IMR-90 (cell line): ENCODE data around the gene C1QTNF12. TPM values are rescaled to one million over a fixed set of nuclear protein-coding genes. Genes with fewer than 3 reads are reported as not detected.
A peak's percentile ranks its signal among the peaks of the same experiment; 100 is the strongest.

Experiments
- ATAC-seq: fragments of 200-7000 bp; cut with Tn5 transposase; 2 replicates; pipeline ENCODE4 v1.9.1; 2020; ENCODE audit warnings: low read depth, mild to moderate bottlenecking, moderate library complexity
- BruUV-seq: library from RNA; stranded (reverse); fragments of 400-500 nt; replicated peaks from 2 replicates; lab custom pipeline; 2021; lab: Mats Ljungman, UMichigan
- CTCF ChIA-PET: fragments of 300-600 bp; formaldehyde crosslinking; extraction: SDS; loops from one replicate; lab custom pipeline; 2021; ENCODE audit warnings: antibody characterized with exemption; lab: Yijun Ruan, JAX
- POLR2A ChIA-PET: fragments of 300-600 bp; sonication (Branson Sonifier 250); formaldehyde crosslinking; loops from one replicate; lab custom pipeline; 2022; ENCODE audit warnings: antibody characterized with exemption; ENCODE audit not compliant: unreplicated experiment; lab: Charles Lee
- DNase-seq: peaks from one replicate; pipeline ENCODE4 v3.0.0; 2013
- H2AFZ ChIP-seq: replicated peaks from 2 replicates; pipeline ENCODE3; 2013; ENCODE audit warnings: low read length, mild to moderate bottlenecking; ENCODE audit not compliant: poor library complexity
- H2AK5ac ChIP-seq: 2 replicates; pipeline ENCODE4 v1.6.1; 2013; ENCODE audit warnings: low read depth, low read length, inconsistent platforms
- H2AK9ac ChIP-seq: replicated peaks from 2 replicates; pipeline ENCODE3; 2013; ENCODE audit warnings: mild to moderate bottlenecking, low read depth, low read length, moderate library complexity; ENCODE audit not compliant: poor library complexity
- H2BK120ac ChIP-seq: 2 replicates; pipeline ENCODE4 v1.6.1; 2013; ENCODE audit warnings: low read depth, low read length, inconsistent platforms
- H2BK15ac ChIP-seq: 3 replicates; pipeline ENCODE4 v1.6.1; 2013; ENCODE audit warnings: low read depth, low read length, inconsistent platforms
- H2BK20ac ChIP-seq: 2 replicates; pipeline ENCODE4 v1.6.1; 2013; ENCODE audit warnings: low read depth, mild to moderate bottlenecking, inconsistent platforms, low read length, moderate library complexity
- H2BK5ac ChIP-seq: 2 replicates; pipeline ENCODE4 v1.6.1; 2013; ENCODE audit warnings: mild to moderate bottlenecking, low read depth, low read length, inconsistent platforms; ENCODE audit not compliant: poor library complexity, severe bottlenecking
- H3K14ac ChIP-seq: replicated peaks from 2 replicates; pipeline ENCODE4 v1.6.1; 2013; ENCODE audit warnings: low read depth, low read length, inconsistent platforms
- H3K18ac ChIP-seq: 2 replicates; pipeline ENCODE4 v1.6.1; 2013; ENCODE audit warnings: low read depth, low read length, control low read depth
- H3K23ac ChIP-seq: 2 replicates; pipeline ENCODE4 v1.6.1; 2013; ENCODE audit warnings: low read depth, low read length, inconsistent platforms
- H3K27ac ChIP-seq: 2 replicates; pipeline ENCODE4 v1.5.1; 2013; ENCODE audit warnings: mild to moderate bottlenecking, control low read depth, low read length; ENCODE audit not compliant: insufficient read depth
- H3K27me3 ChIP-seq: 2 replicates; pipeline ENCODE4 v1.6.1; 2013; ENCODE audit warnings: low read length; ENCODE audit not compliant: control insufficient read depth, insufficient read depth
- H3K36me3 ChIP-seq: 2 replicates; pipeline ENCODE4 v1.6.1; 2013; ENCODE audit warnings: low read length, mixed read lengths; ENCODE audit not compliant: control insufficient read depth, insufficient read depth
- H3K4ac ChIP-seq: 2 replicates; pipeline ENCODE4 v1.6.1; 2013; ENCODE audit warnings: low read depth, low read length, inconsistent platforms
- H3K4me1 ChIP-seq: 2 replicates; pipeline ENCODE4 v1.6.1; 2013; ENCODE audit warnings: low read length, mixed read lengths; ENCODE audit not compliant: control insufficient read depth, insufficient read depth
- H3K4me2 ChIP-seq: 2 replicates; pipeline ENCODE4 v1.6.1; 2013; ENCODE audit warnings: low read depth, mild to moderate bottlenecking, control low read depth, low read length, moderate library complexity
- H3K4me3 ChIP-seq: 2 replicates; pipeline ENCODE4 v1.5.1; 2013; ENCODE audit warnings: low read depth, mild to moderate bottlenecking, control low read depth, low read length, moderate library complexity; ENCODE audit not compliant: insufficient read depth
- H3K56ac ChIP-seq: 2 replicates; pipeline ENCODE4 v1.6.1; 2013; ENCODE audit warnings: low read length, inconsistent platforms; ENCODE audit not compliant: insufficient read depth; ENCODE audit errors: extremely low read depth
- H3K79me1 ChIP-seq, 2 experiments: 2 replicates each; pipeline ENCODE4 v1.6.1; 2013; ENCODE audit warnings: low read length in 2 of 2, inconsistent platforms in 1 of 2, low read depth in 1 of 2
- H3K9ac ChIP-seq: 2 replicates; pipeline ENCODE4 v1.6.1; 2013; ENCODE audit warnings: low read depth, low read length, control low read depth
- H3K9me1 ChIP-seq: 2 replicates; pipeline ENCODE4 v1.6.1; 2013; ENCODE audit warnings: low read length, inconsistent platforms; ENCODE audit not compliant: insufficient read depth
- H3K9me3 ChIP-seq: 2 replicates; pipeline ENCODE4 v1.6.1; 2013; ENCODE audit warnings: low read length; ENCODE audit not compliant: control insufficient read depth, insufficient read depth
- H4K20me1 ChIP-seq: 2 replicates; pipeline ENCODE4 v1.6.1; 2013; ENCODE audit warnings: low read length, inconsistent platforms; ENCODE audit not compliant: insufficient read depth
- H4K5ac ChIP-seq: 2 replicates; pipeline ENCODE4 v1.6.1; 2013; ENCODE audit warnings: mild to moderate bottlenecking, low read depth, low read length, control low read depth
- H4K8ac ChIP-seq, 2 experiments: 2 replicates each; pipeline ENCODE4 v1.6.1; 2013; ENCODE audit warnings: low read depth in 2 of 2, low read length in 2 of 2, control low read depth in 1 of 2, inconsistent platforms in 1 of 2
- H4K91ac ChIP-seq: 2 replicates; pipeline ENCODE4 v1.6.1; 2013; ENCODE audit warnings: low read depth, low read length, inconsistent platforms; ENCODE audit not compliant: insufficient read depth
- BHLHE40 ChIP-seq: fragments of 150-350 bp; IDR thresholded peaks from 2 replicates; pipeline ENCODE4 v1.6.1; 2016; ENCODE audit warnings: mild to moderate bottlenecking, low read depth, low read length
- CHD1 ChIP-seq: IDR thresholded peaks from 2 replicates; pipeline ENCODE4 v1.6.1; 2012; ENCODE audit warnings: low read depth, low read length, improper control_type of control experiment
- MXI1 ChIP-seq: IDR thresholded peaks from 2 replicates; pipeline ENCODE4 v1.6.1; 2012; ENCODE audit warnings: low read depth, mild to moderate bottlenecking, low read length, moderate library complexity, borderline replicate concordance
- RAD21 ChIP-seq: IDR thresholded peaks from 2 replicates; pipeline ENCODE4 v1.6.1; 2012; ENCODE audit warnings: low read length, improper control_type of control experiment
- SMC3 ChIP-seq: fragments of 150-350 bp; IDR thresholded peaks from 2 replicates; pipeline ENCODE4 v1.6.1; 2016; ENCODE audit warnings: low read depth, mild to moderate bottlenecking, antibody characterized with exemption, low read length, moderate library complexity
- WGBS, 2 experiments: methylation state at CpG; one replicate each; pipeline versions ENCODE4 v1.1.5 to v1.1.7; 2013; ENCODE audit warnings: missing lambda C conversion rate in 2 of 2; ENCODE audit not compliant: insufficient read length in 1 of 2; ENCODE audit errors: extremely low coverage in 2 of 2; 5-methylcytosine and 5-hydroxymethylcytosine counted together
- dilution Hi-C: fragments of 300-500 bp; cut with HindIII; formaldehyde crosslinking; loops from one replicate; pipeline ENCODE4 v1.14.3; 2018; ENCODE audit warnings: low sequenced_read_pairs; ENCODE audit not compliant: unreplicated experiment
- in situ Hi-C: fragments of 300-500 bp; cut with MboI; formaldehyde crosslinking; loops from 3 replicates; pipeline ENCODE4 v1.14.3; 2019; ENCODE audit warnings: low sequenced_read_pairs, inconsistent platforms, mixed read lengths
- intact Hi-C: fragments of 100-400 bp; cut with micrococcal nuclease; formaldehyde crosslinking; loops from 2 replicates; pipeline ENCODE4 v1.10.0; 2022
- polyA plus RNA-seq, 3 experiments: library from polyadenylated mRNA; depleted of rRNA; stranded (reverse); fragments of >200 nt; gene quantifications; 2 replicates each; pipeline ENCODE4 v1.2.3, GENCODE V29; 2012; ENCODE audit warnings: low replicate concordance in 1 of 3
- total RNA-seq: library from RNA; depleted of rRNA; stranded (reverse); fragments of >200 nt; gene quantifications from 2 replicates; pipeline ENCODE4 v1.2.3, GENCODE V29; 2012
- TF ChIP-seq, protein P1 (sequence below): conservative IDR thresholded peaks from 2 replicates; pipeline ENCODE4 v1.5.1; 2012; ENCODE audit warnings: mild to moderate bottlenecking, low read depth, low read length, improper control_type of control experiment
- TF ChIP-seq, protein P2 (sequence below): fragments of 150-350 bp; IDR thresholded peaks from 2 replicates; pipeline ENCODE4 v1.6.1; 2016; ENCODE audit warnings: low read depth, mild to moderate bottlenecking, low read length, moderate library complexity, borderline replicate concordance

The C1QTNF12 gene
- total and polyA plus RNA-seq, 2 of the 4 experiments (the other 2 are of a cell fraction): 0.36 to 1.1 TPM

DNA sequence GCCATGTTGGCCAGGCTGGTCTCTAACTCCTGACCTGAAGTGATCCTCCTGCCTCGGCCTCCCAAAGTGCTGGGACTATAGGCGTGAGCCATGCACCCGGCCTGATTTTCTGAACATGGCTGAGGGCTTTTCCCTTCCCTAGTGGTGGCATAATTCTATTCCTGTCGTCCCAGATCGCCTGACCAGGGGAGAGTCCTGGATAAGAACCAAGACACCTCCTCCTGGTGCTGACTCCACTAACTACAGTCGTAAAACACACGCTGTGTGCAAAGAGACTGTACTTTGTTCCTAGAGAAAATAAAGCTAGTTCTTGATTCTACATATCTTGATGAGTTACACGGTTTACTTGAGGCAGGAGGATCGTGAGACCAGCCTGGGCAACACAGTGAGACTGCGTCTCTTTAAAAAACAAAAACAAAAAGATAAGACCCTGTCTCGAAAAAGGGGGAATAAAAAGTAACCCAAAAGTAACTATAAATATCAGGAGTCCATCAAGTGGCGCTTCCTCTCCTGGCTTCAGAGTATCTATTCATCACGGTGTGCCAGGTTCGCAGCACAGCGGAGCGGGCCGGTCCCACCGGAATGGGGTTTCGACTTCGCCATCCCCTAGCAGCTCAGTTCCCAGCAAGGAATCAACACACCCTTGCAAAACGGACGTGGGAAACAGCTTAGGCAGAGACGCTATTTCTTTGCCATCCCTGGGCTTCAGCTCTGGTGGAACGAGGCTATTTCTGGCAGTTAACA is 15.7 kb downstream of the C1QTNF12 start:
- dilution Hi-C loops: no loop called here
- peak; percentile 2; the same call in 1 of the 2 replicates for ATAC-seq

More for the DNA sequence above, 15.7 kb downstream of the C1QTNF12 start:
- peak overlapping the region; percentile 77 for H2AK5ac ChIP-seq
- peak overlapping the region; percentile 86 for H3K4ac ChIP-seq
- ChIA-PET POLR2A (no interaction called here), CTCF (interaction anchor here (0.7 to 2.3 kb wide), 3 partner anchors 34 to 110 kb away, joined by 3 to 11 read pairs (median 3); no protein-coding TSS in a partner anchor)
- peak overlapping the region; percentile 9 for H2BK120ac ChIP-seq
- peak; percentile 77 for DNase-seq
- in situ Hi-C loops (no loop called here), intact Hi-C loops (loop anchor here (1.0 to 5.0 kb wide), 2 partner anchors 109 to 249 kb away; partner anchors contain the start of gene PERM1)
- peak overlapping the region; percentile 74 for H4K91ac ChIP-seq
- no peak overlapping the region; the same call in 2 of the 3 replicates for H2BK15ac ChIP-seq
- H3K79me1 ChIP-seq: peaks cover 12 to 76% of the 10 kb centered on the region in 2 experiments; a peak in 3 of 4 replicates
- peak overlapping the region; percentile 91 for H3K9ac ChIP-seq
- no peak overlapping the region for H2BK20ac ChIP-seq
- peak overlapping the region; percentile 3; the same call in 1 of the 2 replicates for H3K18ac ChIP-seq
- peaks cover 13% of the 10 kb centered on the region; the same call in 1 of the 2 replicates for H3K4me1 ChIP-seq
- H4K20me1 ChIP-seq: peaks cover 37% of the 10 kb centered on the region
- peak overlapping the region; percentile 75 for H2BK5ac ChIP-seq
- H3K4me3 ChIP-seq: peak overlapping the region; percentile 84
- peak overlapping the region; percentile 96 for H2AK9ac ChIP-seq
- H4K5ac ChIP-seq: peak overlapping the region; percentile 54
- WGBS, 2 experiments: 4% methylated on average over 5 of the region's 24 CpGs; no CpG with 5 or more reads in 1 of the 2 experiments
- BruUV-seq: TSS peak; percentile 81
- H3K9me1 ChIP-seq: peaks cover 7% of the 10 kb centered on the region
- no peak for TF ChIP-seq CHD1
- TF ChIP-seq, protein P1, sequence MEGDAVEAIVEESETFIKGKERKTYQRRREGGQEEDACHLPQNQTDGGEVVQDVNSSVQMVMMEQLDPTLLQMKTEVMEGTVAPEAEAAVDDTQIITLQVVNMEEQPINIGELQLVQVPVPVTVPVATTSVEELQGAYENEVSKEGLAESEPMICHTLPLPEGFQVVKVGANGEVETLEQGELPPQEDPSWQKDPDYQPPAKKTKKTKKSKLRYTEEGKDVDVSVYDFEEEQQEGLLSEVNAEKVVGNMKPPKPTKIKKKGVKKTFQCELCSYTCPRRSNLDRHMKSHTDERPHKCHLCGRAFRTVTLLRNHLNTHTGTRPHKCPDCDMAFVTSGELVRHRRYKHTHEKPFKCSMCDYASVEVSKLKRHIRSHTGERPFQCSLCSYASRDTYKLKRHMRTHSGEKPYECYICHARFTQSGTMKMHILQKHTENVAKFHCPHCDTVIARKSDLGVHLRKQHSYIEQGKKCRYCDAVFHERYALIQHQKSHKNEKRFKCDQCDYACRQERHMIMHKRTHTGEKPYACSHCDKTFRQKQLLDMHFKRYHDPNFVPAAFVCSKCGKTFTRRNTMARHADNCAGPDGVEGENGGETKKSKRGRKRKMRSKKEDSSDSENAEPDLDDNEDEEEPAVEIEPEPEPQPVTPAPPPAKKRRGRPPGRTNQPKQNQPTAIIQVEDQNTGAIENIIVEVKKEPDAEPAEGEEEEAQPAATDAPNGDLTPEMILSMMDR: peak; percentile 51
- no peak; the same call in 1 of the 2 replicates for TF ChIP-seq BHLHE40
- TF ChIP-seq SMC3: peak; percentile 63
- TF ChIP-seq RAD21: peak; percentile 56
- TF ChIP-seq, protein P2, sequence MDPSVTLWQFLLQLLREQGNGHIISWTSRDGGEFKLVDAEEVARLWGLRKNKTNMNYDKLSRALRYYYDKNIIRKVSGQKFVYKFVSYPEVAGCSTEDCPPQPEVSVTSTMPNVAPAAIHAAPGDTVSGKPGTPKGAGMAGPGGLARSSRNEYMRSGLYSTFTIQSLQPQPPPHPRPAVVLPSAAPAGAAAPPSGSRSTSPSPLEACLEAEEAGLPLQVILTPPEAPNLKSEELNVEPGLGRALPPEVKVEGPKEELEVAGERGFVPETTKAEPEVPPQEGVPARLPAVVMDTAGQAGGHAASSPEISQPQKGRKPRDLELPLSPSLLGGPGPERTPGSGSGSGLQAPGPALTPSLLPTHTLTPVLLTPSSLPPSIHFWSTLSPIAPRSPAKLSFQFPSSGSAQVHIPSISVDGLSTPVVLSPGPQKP: no peak
- TF ChIP-seq MXI1: no peak
- H3K14ac ChIP-seq: peak overlapping the region; percentile 94
- peak overlapping the region; percentile 94 for H3K56ac ChIP-seq
- H4K8ac ChIP-seq: peak overlapping the region; percentile 79 to 81; a peak in 3 of 4 replicates
- H3K27ac ChIP-seq: peak overlapping the region; percentile 81
- H2AFZ ChIP-seq: peak overlapping the region; percentile 98
- no peaks in the 10 kb centered on the region for H3K27me3 ChIP-seq
- peak overlapping the region; percentile 86 for H3K4me2 ChIP-seq
- peaks cover 3% of the 10 kb centered on the region for H3K9me3 ChIP-seq
- peak overlapping the region; percentile 89 for H3K23ac ChIP-seq
- H3K36me3 ChIP-seq: peaks cover 30% of the 10 kb centered on the region
